ENCODE measurements around the gene GOLGA1.
A peak's percentile ranks its signal among the peaks of the same experiment; 100 is the strongest.

GOLGA1 gene

DNA sequence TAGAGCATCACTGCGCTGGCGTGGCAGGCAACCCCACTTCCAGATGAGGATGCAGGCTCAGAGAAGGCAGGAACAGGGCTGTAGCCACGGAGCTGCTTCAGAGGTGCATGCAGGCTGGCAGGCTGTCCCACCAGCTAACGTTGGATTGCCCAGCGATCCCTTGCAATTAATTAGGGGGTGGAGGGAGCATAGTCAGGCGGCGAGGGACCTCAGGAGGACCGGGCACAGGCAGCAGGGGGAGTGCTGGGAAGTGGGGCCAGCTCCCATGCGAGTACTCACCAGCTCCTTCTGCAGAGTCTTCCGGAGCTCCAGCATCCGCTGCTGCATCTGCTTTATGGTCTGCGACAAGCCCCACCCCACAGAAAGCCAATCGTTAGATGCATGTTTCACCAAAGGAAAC lies 58.7 kb downstream of the GOLGA1 start:
- H3K9ac ChIP-seq (ENCODE audit: low read depth, low read length) = no peak overlapping the region
- peaks cover 4% of the 10 kb centered on the region for H3K36me3 ChIP-seq (ENCODE audit: insufficient read depth, low read length)
- no peaks in the 10 kb centered on the region for H3K9me3 ChIP-seq (ENCODE audit: control insufficient read depth, insufficient read depth, low read length)
- peaks cover 30% of the 10 kb centered on the region for H3K4me1 ChIP-seq (ENCODE audit: insufficient read depth, low read length)

DNA sequence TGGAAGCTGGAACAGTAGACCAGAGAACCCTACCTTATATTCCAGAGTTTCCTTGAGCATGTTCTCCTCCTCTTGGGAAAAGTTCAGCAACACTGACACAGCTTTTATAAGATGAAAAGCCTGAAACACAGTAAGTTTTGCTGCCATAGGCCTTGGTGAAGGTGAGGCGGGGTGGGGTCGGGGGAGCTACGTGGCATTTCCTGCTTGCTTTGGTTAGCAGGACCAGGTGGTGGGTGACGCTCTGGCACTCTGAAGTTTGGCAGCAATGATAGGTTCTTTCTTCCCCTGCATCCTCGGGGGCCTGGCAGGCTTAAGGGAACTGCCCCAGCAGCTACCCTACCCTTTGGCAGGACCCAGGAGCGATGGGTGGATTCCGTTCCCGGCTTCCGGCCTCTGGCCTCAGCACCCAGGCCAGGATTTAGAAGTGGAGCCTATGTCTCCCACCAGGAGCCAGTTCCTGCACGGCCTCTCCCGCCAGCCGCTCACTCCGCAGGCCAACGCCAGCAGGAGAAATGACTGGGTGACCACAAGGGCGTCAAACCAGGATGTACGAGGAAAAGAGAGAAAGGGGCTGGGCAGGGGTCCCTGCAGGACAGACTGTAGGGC lies 59.6 kb downstream of the GOLGA1 start:
- peaks cover 4% of the 10 kb centered on the region for H3K36me3 ChIP-seq (ENCODE audit: insufficient read depth, low read length)
- H3K4me1 ChIP-seq (ENCODE audit: insufficient read depth, low read length) = peaks cover 30% of the 10 kb centered on the region
- no peak overlapping the region for H3K9ac ChIP-seq (ENCODE audit: low read depth, low read length)
- H3K9me3 ChIP-seq (ENCODE audit: control insufficient read depth, insufficient read depth, low read length) = no peaks in the 10 kb centered on the region

DNA sequence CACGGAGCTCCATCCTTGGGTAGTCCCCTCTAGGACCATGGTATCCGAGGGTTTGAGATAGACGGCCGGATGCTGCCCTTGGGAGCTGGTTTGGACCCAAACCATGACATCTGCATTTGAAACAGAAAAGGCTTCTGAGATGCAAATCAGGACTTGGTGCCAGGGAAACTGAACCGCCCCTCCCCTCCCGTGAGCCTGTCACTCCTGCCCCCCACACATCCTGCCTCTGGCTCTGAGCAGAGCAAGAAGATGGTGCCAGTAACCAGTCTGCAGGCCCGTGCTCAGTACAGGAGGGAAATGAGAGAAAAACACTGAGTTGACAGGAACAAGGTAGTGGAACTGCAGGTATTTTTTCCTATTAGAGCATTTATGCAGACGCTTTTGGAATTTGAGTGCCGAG lies 60.4 kb downstream of the GOLGA1 start:
- no peaks in the 10 kb centered on the region for H3K9me3 ChIP-seq (ENCODE audit: control insufficient read depth, insufficient read depth, low read length)
- peaks cover 30% of the 10 kb centered on the region for H3K4me1 ChIP-seq (ENCODE audit: insufficient read depth, low read length)
- H3K9ac ChIP-seq (ENCODE audit: low read depth, low read length) = no peak overlapping the region
- H3K36me3 ChIP-seq (ENCODE audit: insufficient read depth, low read length) = peaks cover 7% of the 10 kb centered on the region

DNA sequence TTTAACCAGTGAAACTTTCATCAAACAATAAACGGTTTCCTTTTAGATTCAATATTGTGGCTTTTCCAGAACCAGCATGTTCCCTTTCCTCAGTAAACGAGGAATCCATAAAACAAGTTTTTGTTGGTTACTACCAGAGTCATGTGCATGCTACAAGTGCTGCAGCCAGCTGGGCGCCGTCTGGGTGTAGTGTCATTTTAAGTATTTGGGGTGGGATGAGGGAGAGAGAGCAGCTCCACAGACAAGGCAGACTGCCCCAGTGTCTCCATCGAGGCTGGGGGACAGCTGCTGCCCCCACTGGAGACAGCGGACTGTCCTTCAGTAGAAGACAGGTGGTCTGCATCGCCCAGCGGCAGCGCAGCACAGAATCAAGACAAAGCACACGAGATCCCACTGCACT lies 61.7 kb downstream of the GOLGA1 start:
- Histone ChIP-seq H3K9me3 (ENCODE audit: control insufficient read depth, insufficient read depth, low read length) (no peaks in the 10 kb centered on the region), H3K9ac (ENCODE audit: low read depth, low read length) (no peak overlapping the region), H3K4me1 (ENCODE audit: insufficient read depth, low read length) (peaks cover 26% of the 10 kb centered on the region), H3K36me3 (ENCODE audit: insufficient read depth, low read length) (peaks cover 17% of the 10 kb centered on the region)

DNA sequence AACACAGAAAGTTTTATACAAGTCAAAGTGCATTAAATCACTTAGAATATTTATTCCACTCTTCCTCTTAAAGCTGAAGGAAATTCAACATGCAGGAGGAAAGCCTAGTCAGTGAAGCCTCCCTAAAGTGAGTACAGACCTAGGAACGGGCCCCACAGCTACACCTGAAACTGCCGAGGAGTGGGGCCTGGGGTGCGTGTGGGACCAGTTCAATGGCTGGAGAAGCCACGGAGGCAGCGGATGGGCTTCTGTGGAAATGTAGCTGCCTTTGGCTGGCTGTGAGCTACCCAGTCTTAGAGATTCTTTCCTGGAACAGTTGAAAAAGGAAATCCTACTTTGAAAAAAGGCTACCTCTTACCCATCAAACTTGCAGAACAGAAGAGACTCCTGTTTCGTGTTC lies 62.4 kb downstream of the GOLGA1 start:
- no peaks in the 10 kb centered on the region for H3K9me3 ChIP-seq (ENCODE audit: control insufficient read depth, insufficient read depth, low read length)
- peaks cover 26% of the 10 kb centered on the region for H3K4me1 ChIP-seq (ENCODE audit: insufficient read depth, low read length)
- H3K36me3 ChIP-seq (ENCODE audit: insufficient read depth, low read length) = peaks cover 17% of the 10 kb centered on the region
- H3K9ac ChIP-seq (ENCODE audit: low read depth, low read length) = no peak overlapping the region

DNA sequence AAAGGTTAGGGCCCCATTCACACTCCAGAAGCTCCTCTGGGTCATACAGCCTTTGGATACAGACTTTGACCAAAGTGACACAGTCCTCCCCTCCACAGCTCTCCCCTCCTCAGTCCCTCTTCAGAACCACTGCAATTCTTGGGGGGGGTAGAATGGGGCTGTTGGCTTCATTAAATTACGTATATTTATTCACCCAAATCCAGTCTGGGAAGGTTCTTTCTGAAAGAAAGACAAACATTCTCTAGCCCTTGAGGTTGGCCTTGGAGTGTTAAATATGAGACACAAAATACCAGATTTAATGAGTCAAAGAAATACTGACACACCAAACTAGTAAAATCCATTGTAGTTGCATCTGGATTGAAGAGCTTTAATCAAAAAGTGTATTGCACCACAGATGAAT lies 62.9 kb downstream of the GOLGA1 start:
- peaks cover 17% of the 10 kb centered on the region for H3K36me3 ChIP-seq (ENCODE audit: insufficient read depth, low read length)

DNA sequence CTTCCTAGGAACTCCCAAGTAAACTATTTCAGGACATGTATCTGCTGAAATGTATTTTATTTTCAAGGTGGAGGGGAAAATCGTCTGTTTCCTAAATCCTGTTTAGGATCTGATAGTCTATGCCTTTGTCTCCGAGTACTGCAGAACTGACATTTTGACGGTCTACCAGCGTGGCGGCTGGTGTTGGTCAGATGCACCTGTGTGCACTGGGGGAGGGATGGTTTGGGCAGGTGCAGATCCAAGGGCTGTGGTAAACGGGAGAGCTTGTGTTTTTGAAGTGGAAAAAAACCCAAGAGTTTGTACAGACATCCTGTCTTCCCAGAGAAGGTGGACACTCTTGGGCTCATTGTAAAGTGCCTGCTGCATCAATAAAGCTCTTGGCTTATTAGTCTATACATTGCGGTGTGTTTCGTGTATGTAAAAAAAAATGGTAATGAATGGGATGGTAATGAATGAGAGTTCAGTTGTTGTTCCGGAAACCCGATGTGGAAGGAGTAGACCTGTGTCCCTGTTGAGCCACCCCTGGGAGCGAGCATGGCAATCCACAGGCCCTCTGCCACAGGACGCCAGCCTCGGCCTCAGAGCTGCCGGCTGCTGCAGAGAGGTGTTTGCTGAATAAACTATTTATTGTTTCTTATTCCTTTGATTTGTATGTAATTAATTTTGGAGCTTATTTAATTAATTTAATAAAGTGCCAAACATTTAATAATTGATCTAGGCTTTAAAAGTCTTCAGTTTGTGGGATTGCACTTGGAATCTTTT lies 63.7 kb downstream of the GOLGA1 start:
- H3K4me1 ChIP-seq (ENCODE audit: insufficient read depth, low read length) = peaks cover 26% of the 10 kb centered on the region
- no peak overlapping the region for H3K9ac ChIP-seq (ENCODE audit: low read depth, low read length)
- no peaks in the 10 kb centered on the region for H3K9me3 ChIP-seq (ENCODE audit: control insufficient read depth, insufficient read depth, low read length)
- peaks cover 17% of the 10 kb centered on the region for H3K36me3 ChIP-seq (ENCODE audit: insufficient read depth, low read length)

More for the DNA sequence above, 62.9 kb downstream of the GOLGA1 start:
- Histone ChIP-seq H3K9ac (ENCODE audit: low read depth, low read length) (no peak overlapping the region), H3K4me1 (ENCODE audit: insufficient read depth, low read length) (peaks cover 26% of the 10 kb centered on the region), H3K9me3 (ENCODE audit: control insufficient read depth, insufficient read depth, low read length) (no peaks in the 10 kb centered on the region)

DNA sequence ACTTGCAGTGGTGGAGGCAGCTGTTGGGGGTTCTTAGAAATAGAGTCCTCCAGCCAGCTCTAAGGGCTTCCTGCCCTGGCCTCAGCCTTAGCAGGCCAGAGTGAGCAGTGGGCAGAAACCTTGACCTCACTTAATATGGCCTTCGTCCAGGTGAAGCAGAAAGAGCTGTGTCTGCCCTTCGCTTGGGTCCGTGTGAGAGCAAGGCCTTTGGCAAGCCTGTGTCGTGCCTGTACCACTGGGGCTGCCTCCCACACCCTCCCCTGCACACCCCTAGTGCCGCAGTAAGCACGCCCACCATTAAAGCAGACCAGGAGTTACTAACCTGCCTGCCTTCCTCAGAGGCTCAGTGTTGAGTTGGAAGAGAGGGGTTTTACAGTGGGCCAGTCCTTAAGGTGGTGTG lies 65.4 kb downstream of the GOLGA1 start:
- H3K36me3 ChIP-seq (ENCODE audit: insufficient read depth, low read length) = peaks cover 17% of the 10 kb centered on the region
- peaks cover 26% of the 10 kb centered on the region for H3K4me1 ChIP-seq (ENCODE audit: insufficient read depth, low read length)
- H3K9ac ChIP-seq (ENCODE audit: low read depth, low read length) = no peak overlapping the region
- H3K9me3 ChIP-seq (ENCODE audit: control insufficient read depth, insufficient read depth, low read length) = no peaks in the 10 kb centered on the region

DNA sequence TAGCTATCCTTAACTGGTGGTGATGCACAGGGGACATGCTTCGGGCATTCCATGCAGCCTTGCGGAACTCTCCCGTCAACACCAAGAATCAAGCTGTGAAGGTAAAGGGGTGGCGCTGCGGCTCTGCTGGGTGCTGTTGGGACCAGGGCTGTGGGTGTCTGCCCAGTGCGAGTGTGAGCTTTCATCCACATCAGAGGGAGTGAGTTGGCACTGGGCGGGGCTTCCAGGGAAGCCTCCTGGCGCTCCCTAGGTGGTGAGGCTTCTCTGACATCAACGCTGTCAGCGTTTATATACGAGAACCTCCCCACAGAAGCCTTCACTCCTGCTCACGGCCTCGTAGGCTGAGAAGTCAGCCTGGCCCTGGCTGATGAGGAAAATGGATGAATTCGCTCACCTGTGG lies 67.2 kb downstream of the GOLGA1 start:
- Histone ChIP-seq H3K36me3 (ENCODE audit: insufficient read depth, low read length) (peaks cover 15% of the 10 kb centered on the region), H3K9me3 (ENCODE audit: control insufficient read depth, insufficient read depth, low read length) (no peaks in the 10 kb centered on the region), H3K9ac (ENCODE audit: low read depth, low read length) (no peak overlapping the region), H3K4me1 (ENCODE audit: insufficient read depth, low read length) (peaks cover 9% of the 10 kb centered on the region)

DNA sequence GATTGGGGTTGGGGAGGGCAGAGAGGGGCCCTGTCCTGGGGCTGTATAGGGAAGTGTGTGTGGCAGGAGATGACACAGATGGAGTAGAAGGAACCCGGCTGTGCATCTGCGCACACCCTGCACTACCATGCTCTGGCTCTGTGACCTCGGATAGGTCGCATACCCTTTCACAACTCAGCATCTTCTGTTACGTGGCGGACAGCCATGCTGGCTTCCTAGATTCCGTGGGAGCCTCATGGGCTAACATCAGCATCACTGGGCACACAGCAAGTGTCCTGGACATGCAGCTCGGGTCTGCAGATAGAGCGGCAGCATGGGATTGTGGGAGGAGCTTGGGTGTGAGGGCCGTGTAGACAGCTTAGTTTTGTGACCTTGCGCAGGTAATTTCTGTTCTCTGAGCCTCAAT lies 69.7 kb downstream of the GOLGA1 start:
- H3K9me3 ChIP-seq (ENCODE audit: control insufficient read depth, insufficient read depth, low read length) = no peaks in the 10 kb centered on the region
- H3K4me1 ChIP-seq (ENCODE audit: insufficient read depth, low read length) = peaks cover 12% of the 10 kb centered on the region
- peaks cover 13% of the 10 kb centered on the region for H3K36me3 ChIP-seq (ENCODE audit: insufficient read depth, low read length)
- H3K9ac ChIP-seq (ENCODE audit: low read depth, low read length) = no peak overlapping the region

DNA sequence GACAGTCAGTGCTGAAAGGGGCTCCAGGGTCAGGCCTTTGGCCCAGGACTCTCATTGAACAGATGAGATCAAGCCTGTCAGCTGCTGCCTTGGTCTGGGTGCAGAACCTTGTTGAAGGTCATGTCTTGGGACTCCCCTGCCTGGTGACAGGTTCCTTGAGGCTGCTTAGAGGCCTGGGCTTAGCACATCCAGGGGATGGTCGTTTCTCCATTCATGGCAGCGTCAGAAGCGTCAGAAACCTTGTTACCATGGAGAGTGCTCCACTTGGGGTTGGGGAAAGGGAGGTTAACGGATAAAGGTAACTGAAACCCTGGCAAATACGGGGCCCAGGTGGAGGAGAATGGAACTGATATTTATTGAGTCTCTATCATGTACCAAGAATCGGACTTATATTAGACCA lies 70.2 kb downstream of the GOLGA1 start:
- H3K9ac ChIP-seq (ENCODE audit: low read depth, low read length) = peak overlapping the region; percentile 96
- H3K4me1 ChIP-seq (ENCODE audit: insufficient read depth, low read length) = peaks cover 12% of the 10 kb centered on the region
- H3K36me3 ChIP-seq (ENCODE audit: insufficient read depth, low read length) = peaks cover 11% of the 10 kb centered on the region
- no peaks in the 10 kb centered on the region for H3K9me3 ChIP-seq (ENCODE audit: control insufficient read depth, insufficient read depth, low read length)

DNA sequence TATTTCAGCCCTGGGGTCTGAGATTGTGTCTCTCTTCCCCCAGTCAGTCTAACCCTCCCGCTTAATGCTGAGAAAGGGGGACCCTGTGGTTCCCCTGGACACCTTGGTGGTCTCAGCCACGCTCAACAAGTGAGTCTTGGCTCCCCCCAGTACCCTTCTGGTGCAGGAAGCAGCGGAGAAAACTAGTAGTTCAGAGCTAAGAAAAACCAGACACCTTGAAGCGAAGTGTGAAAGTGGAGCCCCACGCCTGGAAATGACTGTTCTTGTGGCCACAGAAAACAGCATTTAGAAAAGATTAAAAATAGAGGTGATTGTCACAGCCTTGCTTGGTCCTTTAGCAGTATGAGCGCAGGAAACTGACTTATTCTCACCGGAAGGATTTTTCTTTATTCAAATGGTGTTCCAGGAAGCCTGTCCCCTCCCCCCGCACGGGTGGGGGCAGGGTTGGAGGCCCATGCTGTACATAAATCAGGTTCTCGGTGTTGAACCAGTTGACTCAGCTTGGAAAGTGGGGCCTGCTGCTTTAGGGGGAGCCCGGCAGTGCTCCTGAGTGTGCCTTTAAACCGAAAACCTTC lies 70.8 kb downstream of the GOLGA1 start:
- H3K36me3 ChIP-seq (ENCODE audit: insufficient read depth, low read length) = peaks cover 5% of the 10 kb centered on the region
- peaks cover 12% of the 10 kb centered on the region for H3K4me1 ChIP-seq (ENCODE audit: insufficient read depth, low read length)
- no peaks in the 10 kb centered on the region for H3K9me3 ChIP-seq (ENCODE audit: control insufficient read depth, insufficient read depth, low read length)

DNA sequence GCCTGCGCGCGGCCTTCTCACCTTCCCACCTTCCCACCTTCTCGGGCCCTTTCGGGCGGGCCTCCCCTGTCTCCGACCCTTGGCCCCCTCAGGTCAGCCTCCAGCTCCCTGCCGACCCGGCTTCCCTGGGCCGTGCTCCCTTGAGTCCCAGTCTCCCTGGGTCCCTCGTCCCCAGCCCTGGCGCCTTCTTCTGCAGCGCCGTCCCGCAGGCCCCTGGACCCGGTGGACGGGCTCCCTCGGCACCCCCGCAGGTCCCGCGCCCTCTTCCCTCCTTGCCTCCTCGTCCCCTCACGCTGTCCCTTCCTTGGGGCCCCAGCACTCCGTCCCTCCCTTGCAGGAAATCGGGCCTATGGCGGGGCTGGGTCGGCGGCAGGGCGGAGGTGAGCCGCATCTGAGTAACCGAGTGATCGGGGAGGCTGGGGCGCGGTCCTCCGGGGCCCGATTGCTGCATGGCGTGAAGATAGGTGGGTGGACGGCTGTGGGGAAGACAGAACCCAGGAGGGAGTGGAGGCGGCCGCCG lies 71.4 kb downstream of the GOLGA1 start:
- Histone ChIP-seq H3K36me3 (ENCODE audit: insufficient read depth, low read length) (no peaks in the 10 kb centered on the region; the same call in 1 of the 2 replicates), H3K9ac (ENCODE audit: low read depth, low read length) (peak overlapping the region; percentile 96), H3K9me3 (ENCODE audit: control insufficient read depth, insufficient read depth, low read length) (no peaks in the 10 kb centered on the region), H3K4me1 (ENCODE audit: insufficient read depth, low read length) (peaks cover 12% of the 10 kb centered on the region)

More for the DNA sequence above, 70.8 kb downstream of the GOLGA1 start:
- H3K9ac ChIP-seq (ENCODE audit: low read depth, low read length) = peak overlapping the region; percentile 96

DNA sequence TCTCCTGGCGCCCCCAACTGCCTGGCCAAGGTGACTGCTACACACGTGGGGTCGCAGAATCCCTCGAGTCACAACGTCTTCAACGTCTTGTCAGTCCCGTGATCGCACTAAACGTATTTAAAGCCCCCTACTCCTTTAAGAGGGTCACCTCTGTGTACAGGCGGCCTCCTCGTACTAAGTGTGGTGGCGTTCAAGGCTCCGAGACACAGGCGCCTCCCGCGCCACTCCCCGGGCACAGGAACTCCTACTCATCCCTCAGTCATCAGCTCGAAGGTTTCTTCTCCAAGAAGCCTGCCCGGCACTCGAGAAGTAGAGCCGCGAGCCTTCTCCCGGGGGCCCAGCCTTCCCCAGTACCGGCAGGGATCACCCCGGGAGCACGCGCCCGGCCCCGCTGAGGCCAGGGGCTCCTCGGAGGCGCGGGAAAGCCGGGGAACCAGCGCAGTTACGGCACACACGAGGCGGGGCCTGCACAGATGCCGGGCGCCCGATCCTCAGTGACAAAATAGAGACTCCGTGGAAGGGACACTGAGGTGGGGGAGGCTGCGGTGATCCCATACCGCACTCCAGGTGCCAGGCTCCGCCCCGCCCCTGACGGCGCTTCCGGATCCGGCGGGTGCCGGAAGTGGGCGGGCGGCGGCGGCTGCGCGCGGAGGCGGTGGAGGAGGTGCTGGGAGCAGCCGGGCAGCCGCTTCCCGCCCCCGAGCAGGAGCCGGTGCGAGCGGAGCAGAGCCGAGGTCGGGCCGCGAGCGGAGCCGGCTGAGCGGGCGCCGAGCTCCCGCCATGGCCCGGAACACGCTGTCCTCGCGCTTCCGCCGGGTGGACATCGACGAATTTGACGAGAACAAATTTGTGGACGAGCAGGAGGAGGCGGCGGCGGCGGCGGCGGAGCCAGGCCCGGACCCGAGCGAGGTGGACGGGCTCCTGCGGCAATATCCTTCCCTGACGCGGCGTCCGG lies 72.1 kb downstream of the GOLGA1 start:
- H3K9me3 ChIP-seq (ENCODE audit: control insufficient read depth, insufficient read depth, low read length) = no peaks in the 10 kb centered on the region
- no peaks in the 10 kb centered on the region for H3K36me3 ChIP-seq (ENCODE audit: insufficient read depth, low read length)
- H3K4me1 ChIP-seq (ENCODE audit: insufficient read depth, low read length) = peaks cover 12% of the 10 kb centered on the region
- peak overlapping the region; percentile 96 for H3K9ac ChIP-seq (ENCODE audit: low read depth, low read length)
